IMR-90 (cell line): ENCODE measurements around the gene HMCES. TPM values are rescaled to one million over a fixed set of nuclear protein-coding genes. Genes with fewer than 3 reads are reported as not detected.

ENCODE experiments used
- ATAC-seq: fragments of 200-7000 bp; cut with Tn5 transposase; 2 replicates; pipeline ENCODE4 v1.9.1; 2020; ENCODE audit warnings: low read depth, mild to moderate bottlenecking, moderate library complexity
- BruUV-seq: library from RNA; stranded (reverse); fragments of 400-500 nt; replicated peaks from 2 replicates; lab custom pipeline; 2021; lab: Mats Ljungman, UMichigan
- CTCF ChIA-PET: fragments of 300-600 bp; formaldehyde crosslinking; extraction: SDS; loops from one replicate; lab custom pipeline; 2021; ENCODE audit warnings: antibody characterized with exemption; lab: Yijun Ruan, JAX
- POLR2A ChIA-PET: fragments of 300-600 bp; sonication (Branson Sonifier 250); formaldehyde crosslinking; loops from one replicate; lab custom pipeline; 2022; ENCODE audit warnings: antibody characterized with exemption; ENCODE audit not compliant: unreplicated experiment; lab: Charles Lee
- DNase-seq: peaks from one replicate; pipeline ENCODE4 v3.0.0; 2013
- H2AFZ ChIP-seq: replicated peaks from 2 replicates; pipeline ENCODE3; 2013; ENCODE audit warnings: low read length, mild to moderate bottlenecking; ENCODE audit not compliant: poor library complexity
- H2AK5ac ChIP-seq: 2 replicates; pipeline ENCODE4 v1.6.1; 2013; ENCODE audit warnings: low read depth, low read length, inconsistent platforms
- H2AK9ac ChIP-seq: replicated peaks from 2 replicates; pipeline ENCODE3; 2013; ENCODE audit warnings: mild to moderate bottlenecking, low read depth, low read length, moderate library complexity; ENCODE audit not compliant: poor library complexity
- H2BK120ac ChIP-seq: 2 replicates; pipeline ENCODE4 v1.6.1; 2013; ENCODE audit warnings: low read depth, low read length, inconsistent platforms
- H2BK15ac ChIP-seq: 3 replicates; pipeline ENCODE4 v1.6.1; 2013; ENCODE audit warnings: low read depth, low read length, inconsistent platforms
- H2BK20ac ChIP-seq: 2 replicates; pipeline ENCODE4 v1.6.1; 2013; ENCODE audit warnings: low read depth, mild to moderate bottlenecking, inconsistent platforms, low read length, moderate library complexity
- H2BK5ac ChIP-seq: 2 replicates; pipeline ENCODE4 v1.6.1; 2013; ENCODE audit warnings: mild to moderate bottlenecking, low read depth, low read length, inconsistent platforms; ENCODE audit not compliant: poor library complexity, severe bottlenecking
- H3K14ac ChIP-seq: replicated peaks from 2 replicates; pipeline ENCODE4 v1.6.1; 2013; ENCODE audit warnings: low read depth, low read length, inconsistent platforms
- H3K18ac ChIP-seq: 2 replicates; pipeline ENCODE4 v1.6.1; 2013; ENCODE audit warnings: low read depth, low read length, control low read depth
- H3K23ac ChIP-seq: 2 replicates; pipeline ENCODE4 v1.6.1; 2013; ENCODE audit warnings: low read depth, low read length, inconsistent platforms
- H3K27ac ChIP-seq: 2 replicates; pipeline ENCODE4 v1.5.1; 2013; ENCODE audit warnings: mild to moderate bottlenecking, control low read depth, low read length; ENCODE audit not compliant: insufficient read depth
- H3K27me3 ChIP-seq: 2 replicates; pipeline ENCODE4 v1.6.1; 2013; ENCODE audit warnings: low read length; ENCODE audit not compliant: control insufficient read depth, insufficient read depth
- H3K36me3 ChIP-seq: 2 replicates; pipeline ENCODE4 v1.6.1; 2013; ENCODE audit warnings: low read length, mixed read lengths; ENCODE audit not compliant: control insufficient read depth, insufficient read depth
- H3K4ac ChIP-seq: 2 replicates; pipeline ENCODE4 v1.6.1; 2013; ENCODE audit warnings: low read depth, low read length, inconsistent platforms
- H3K4me1 ChIP-seq: 2 replicates; pipeline ENCODE4 v1.6.1; 2013; ENCODE audit warnings: low read length, mixed read lengths; ENCODE audit not compliant: control insufficient read depth, insufficient read depth
- H3K4me2 ChIP-seq: 2 replicates; pipeline ENCODE4 v1.6.1; 2013; ENCODE audit warnings: low read depth, mild to moderate bottlenecking, control low read depth, low read length, moderate library complexity
- H3K4me3 ChIP-seq: 2 replicates; pipeline ENCODE4 v1.5.1; 2013; ENCODE audit warnings: low read depth, mild to moderate bottlenecking, control low read depth, low read length, moderate library complexity; ENCODE audit not compliant: insufficient read depth
- H3K56ac ChIP-seq: 2 replicates; pipeline ENCODE4 v1.6.1; 2013; ENCODE audit warnings: low read length, inconsistent platforms; ENCODE audit not compliant: insufficient read depth; ENCODE audit errors: extremely low read depth
- H3K79me1 ChIP-seq, 2 experiments: 2 replicates each; pipeline ENCODE4 v1.6.1; 2013; ENCODE audit warnings: low read length in 2 of 2, inconsistent platforms in 1 of 2, low read depth in 1 of 2
- H3K9ac ChIP-seq: 2 replicates; pipeline ENCODE4 v1.6.1; 2013; ENCODE audit warnings: low read depth, low read length, control low read depth
- H3K9me1 ChIP-seq: 2 replicates; pipeline ENCODE4 v1.6.1; 2013; ENCODE audit warnings: low read length, inconsistent platforms; ENCODE audit not compliant: insufficient read depth
- H3K9me3 ChIP-seq: 2 replicates; pipeline ENCODE4 v1.6.1; 2013; ENCODE audit warnings: low read length; ENCODE audit not compliant: control insufficient read depth, insufficient read depth
- H4K20me1 ChIP-seq: 2 replicates; pipeline ENCODE4 v1.6.1; 2013; ENCODE audit warnings: low read length, inconsistent platforms; ENCODE audit not compliant: insufficient read depth
- H4K5ac ChIP-seq: 2 replicates; pipeline ENCODE4 v1.6.1; 2013; ENCODE audit warnings: mild to moderate bottlenecking, low read depth, low read length, control low read depth
- H4K8ac ChIP-seq, 2 experiments: 2 replicates each; pipeline ENCODE4 v1.6.1; 2013; ENCODE audit warnings: low read depth in 2 of 2, low read length in 2 of 2, control low read depth in 1 of 2, inconsistent platforms in 1 of 2
- H4K91ac ChIP-seq: 2 replicates; pipeline ENCODE4 v1.6.1; 2013; ENCODE audit warnings: low read depth, low read length, inconsistent platforms; ENCODE audit not compliant: insufficient read depth
- CEBPB ChIP-seq: IDR thresholded peaks from 2 replicates; pipeline ENCODE4 v1.6.1; 2012; ENCODE audit warnings: low read depth, low read length, improper control_type of control experiment
- ELK1 ChIP-seq: fragments of 150-350 bp; IDR thresholded peaks from 2 replicates; pipeline ENCODE4 v1.6.1; 2016; ENCODE audit warnings: low read depth, mild to moderate bottlenecking, low read length, moderate library complexity, borderline replicate concordance
- MAZ ChIP-seq: IDR thresholded peaks from 2 replicates; pipeline ENCODE4 v1.6.1; 2012; ENCODE audit warnings: low read depth, mild to moderate bottlenecking, low read length, improper control_type of control experiment, moderate library complexity, borderline replicate concordance
- NFE2L2 ChIP-seq: fragments of 150-350 bp; IDR thresholded peaks from 2 replicates; pipeline ENCODE4 v1.6.1; 2016; ENCODE audit warnings: low read depth, mild to moderate bottlenecking, low read length
- POLR2A ChIP-seq: IDR thresholded peaks from 2 replicates; pipeline ENCODE4 v1.6.1; 2012; ENCODE audit warnings: mild to moderate bottlenecking, low read depth, low read length
- RAD21 ChIP-seq: IDR thresholded peaks from 2 replicates; pipeline ENCODE4 v1.6.1; 2012; ENCODE audit warnings: low read length, improper control_type of control experiment
- USF2 ChIP-seq: fragments of 150-350 bp; IDR thresholded peaks from 2 replicates; pipeline ENCODE4 v1.6.1; 2017; ENCODE audit warnings: mild to moderate bottlenecking, antibody characterized with exemption, low read length, low read depth
- WGBS, 2 experiments: methylation state at CpG; one replicate each; pipeline versions ENCODE4 v1.1.5 to v1.1.7; 2013; ENCODE audit warnings: missing lambda C conversion rate in 2 of 2; ENCODE audit not compliant: insufficient read length in 1 of 2; ENCODE audit errors: extremely low coverage in 2 of 2; 5-methylcytosine and 5-hydroxymethylcytosine counted together
- dilution Hi-C: fragments of 300-500 bp; cut with HindIII; formaldehyde crosslinking; loops from one replicate; pipeline ENCODE4 v1.14.3; 2018; ENCODE audit warnings: low sequenced_read_pairs; ENCODE audit not compliant: unreplicated experiment
- in situ Hi-C: fragments of 300-500 bp; cut with MboI; formaldehyde crosslinking; loops from 3 replicates; pipeline ENCODE4 v1.14.3; 2019; ENCODE audit warnings: low sequenced_read_pairs, inconsistent platforms, mixed read lengths
- intact Hi-C: fragments of 100-400 bp; cut with micrococcal nuclease; formaldehyde crosslinking; loops from 2 replicates; pipeline ENCODE4 v1.10.0; 2022
- polyA plus RNA-seq, 3 experiments: library from polyadenylated mRNA; depleted of rRNA; stranded (reverse); fragments of >200 nt; gene quantifications; 2 replicates each; pipeline ENCODE4 v1.2.3, GENCODE V29; 2012; ENCODE audit warnings: low replicate concordance in 1 of 3
- total RNA-seq: library from RNA; depleted of rRNA; stranded (reverse); fragments of >200 nt; gene quantifications from 2 replicates; pipeline ENCODE4 v1.2.3, GENCODE V29; 2012

HMCES gene
- total and polyA plus RNA-seq, 2 of the 4 experiments (the other 2 are of a cell fraction), result 26.0 to 30.5 TPM

GRCh38 chr3:129266651-129267050 lies 12.0 kb upstream of the HMCES start:
- 100% methylated on average over 2 of the region's 4 CpGs; no CpG with 5 or more reads in 1 of the 2 experiments for WGBS, 2 experiments
- no peak overlapping the region for H3K4me3 ChIP-seq
- no peak overlapping the region for H3K14ac ChIP-seq
- H2BK5ac ChIP-seq, result no peak overlapping the region
- no peak overlapping the region for H2BK20ac ChIP-seq
- no peak overlapping the region for H4K5ac ChIP-seq
- no peak overlapping the region for H2BK120ac ChIP-seq
- H3K9ac ChIP-seq, result no peak overlapping the region
- peaks cover 54% of the 10 kb centered on the region for H4K20me1 ChIP-seq
- intact Hi-C loops, result no loop called here
- no peak for TF ChIP-seq POLR2A
- TF ChIP-seq CEBPB, result no peak
- TF ChIP-seq MAZ, result no peak
- TF ChIP-seq NFE2L2, result no peak
- TF ChIP-seq ELK1, result no peak
- no peak for TF ChIP-seq RAD21
- no peak for TF ChIP-seq USF2
- no peaks in the 10 kb centered on the region for H3K9me3 ChIP-seq
- no TSS peak for BruUV-seq
- no peak overlapping the region for H3K23ac ChIP-seq
- no peak for DNase-seq
- H3K4me1 ChIP-seq, result peaks cover 7% of the 10 kb centered on the region; the same call in 1 of the 2 replicates
- H3K79me1 ChIP-seq, result peaks cover 42 to 63% of the 10 kb centered on the region in 2 experiments
- H4K8ac ChIP-seq, result no peak overlapping the region
- peaks cover 15% of the 10 kb centered on the region for H3K9me1 ChIP-seq
- ChIA-PET POLR2A (no interaction called here), CTCF (no interaction called here)
- peaks cover 77% of the 10 kb centered on the region for H3K36me3 ChIP-seq
- H4K91ac ChIP-seq, result no peak overlapping the region
- dilution Hi-C loops, result no loop called here
- H3K27me3 ChIP-seq, result no peaks in the 10 kb centered on the region
- no peak overlapping the region for H2AK5ac ChIP-seq
- no peak overlapping the region for H2AFZ ChIP-seq
- no peak for ATAC-seq
- H3K56ac ChIP-seq, result no peak overlapping the region
- H2AK9ac ChIP-seq, result no peak overlapping the region
- no peak overlapping the region for H3K18ac ChIP-seq
- no peak overlapping the region for H2BK15ac ChIP-seq
- H3K4ac ChIP-seq, result no peak overlapping the region
- no peak overlapping the region for H3K27ac ChIP-seq
- H3K4me2 ChIP-seq, result no peak overlapping the region
- in situ Hi-C loops, result no loop called here
